GM12801 (cell line): ENCODE measurements around the gene COX8A.

Experiments used
- CTCF ChIP-seq: IDR thresholded peaks from one replicate; pipeline ENCODE4 v1.5.1; 2011; ENCODE audit warnings: control low read depth; ENCODE audit not compliant: insufficient read length; ENCODE audit errors: extremely low read depth

COX8A gene

GRCh38 chr11:63939397-63939891 lies 35.0 kb upstream of the COX8A start:
- TF ChIP-seq CTCF: no peak

GRCh38 chr11:63940786-63941185 lies 33.6 kb upstream of the COX8A start:
- TF ChIP-seq CTCF: no peak

- TF ChIP-seq CTCF: no peak
Measured at GRCh38 chr11:63941901-63942300, 32.5 kb upstream of the COX8A start.

- no peak for TF ChIP-seq CTCF
Measured at GRCh38 chr11:63942803-63943202, 31.6 kb upstream of the COX8A start.

GRCh38 chr11:63944987-63945386 lies 29.4 kb upstream of the COX8A start:
- TF ChIP-seq CTCF: no peak

GRCh38 chr11:63945477-63946163 lies 28.8 kb upstream of the COX8A start:
- TF ChIP-seq CTCF: no peak

- no peak for TF ChIP-seq CTCF
Measured at GRCh38 chr11:63951779-63952536, 22.5 kb upstream of the COX8A start.
